Fibroblast of skin of abdomen (primary cell): ENCODE measurements around the gene NLGN3.
"Not testable (repeated sequence)": the region's sequence is repeated elsewhere in the genome, so short reads cannot be mapped to it uniquely, and the experiment has no call there.

ENCODE experiments used
- DNase-seq: peaks from one replicate; pipeline ENCODE4 v3.0.0-alpha.2; 2013

Gene NLGN3

GRCh38 chrX:71170660-71171059 is 26.0 kb downstream of the NLGN3 start:
- no peak for DNase-seq

GRCh38 chrX:71171110-71171801 is 26.6 kb downstream of the NLGN3 start:
- no peak for DNase-seq

- DNase-seq, result no peak
Measured at GRCh38 chrX:71173440-71173839, 28.8 kb downstream of the NLGN3 start.

GRCh38 chrX:71174795-71175194 is 30.2 kb downstream of the NLGN3 start:
- no peak for DNase-seq

- DNase-seq, result no peak
Measured at GRCh38 chrX:71175531-71175930, 30.9 kb downstream of the NLGN3 start.

GRCh38 chrX:71177327-71177726 is 32.7 kb downstream of the NLGN3 start:
- peak; percentile 20 for DNase-seq

GRCh38 chrX:71178908-71179307 is 34.3 kb downstream of the NLGN3 start:
- peak; percentile 62 for DNase-seq

- not testable (repeated sequence) for DNase-seq
Measured at GRCh38 chrX:71180579-71181265, 36.1 kb downstream of the NLGN3 start.

- no peak for DNase-seq
Measured at GRCh38 chrX:71181558-71181909, 36.9 kb downstream of the NLGN3 start.

GRCh38 chrX:71181910-71182799 is 37.5 kb downstream of the NLGN3 start:
- peak; percentile 97 for DNase-seq

GRCh38 chrX:71182871-71183270 is 38.2 kb downstream of the NLGN3 start:
- DNase-seq, result no peak

- no peak for DNase-seq
Measured at GRCh38 chrX:71183341-71183740, 38.7 kb downstream of the NLGN3 start.

- DNase-seq, result no peak
Measured at GRCh38 chrX:71184092-71184491, 39.5 kb downstream of the NLGN3 start.

GRCh38 chrX:71184803-71185495 is 40.3 kb downstream of the NLGN3 start:
- no peak for DNase-seq

GRCh38 chrX:71191248-71191647 is 46.6 kb downstream of the NLGN3 start:
- DNase-seq, result no peak

- no peak for DNase-seq
Measured at GRCh38 chrX:71195964-71196649, 51.5 kb downstream of the NLGN3 start.

- DNase-seq, result no peak
Measured at GRCh38 chrX:71198066-71198465, 53.4 kb downstream of the NLGN3 start.

- DNase-seq, result no peak
Measured at GRCh38 chrX:71199252-71200008, 54.8 kb downstream of the NLGN3 start.

GRCh38 chrX:71210816-71211215 is 66.2 kb downstream of the NLGN3 start:
- DNase-seq, result peak; percentile 60

- no peak for DNase-seq
Measured at GRCh38 chrX:71212536-71212935, 67.9 kb downstream of the NLGN3 start.

GRCh38 chrX:71214152-71214551 is 69.5 kb downstream of the NLGN3 start:
- DNase-seq, result no peak
